ENCODE results near the gene IPCEF1. TPM values are rescaled to one million over a fixed set of nuclear protein-coding genes. Genes with fewer than 3 reads are reported as not detected.
"Not testable (repeated sequence)": the region's sequence is repeated elsewhere in the genome, so short reads cannot be mapped to it uniquely, and the experiment has no call there.

Gene IPCEF1
- total RNA-seq, 4 donors from 2014 or later = 0.37 to 8.7 (median 3.8) TPM

- H3K4me3 ChIP-seq = no peak overlapping the region
- in situ Hi-C loops (cut with MboI; ENCODE audit: low pct_ligation_motif_present in 1 of 4, low pct_unique_long_range_greater_than_20kb in 1 of 4, low sequenced_read_pairs in 3 of 4) = no loop called here
- DNase-seq = no peak
- H3K36me3 ChIP-seq = no peaks in the 10 kb centered on the region
- H3K9me3 ChIP-seq = no peaks in the 10 kb centered on the region
- no peaks in the 10 kb centered on the region for H3K27me3 ChIP-seq
- intact Hi-C loops (cut with DNase I; ENCODE audit: low total_unique reads) = no loop called here
- TF ChIP-seq, protein P1, sequence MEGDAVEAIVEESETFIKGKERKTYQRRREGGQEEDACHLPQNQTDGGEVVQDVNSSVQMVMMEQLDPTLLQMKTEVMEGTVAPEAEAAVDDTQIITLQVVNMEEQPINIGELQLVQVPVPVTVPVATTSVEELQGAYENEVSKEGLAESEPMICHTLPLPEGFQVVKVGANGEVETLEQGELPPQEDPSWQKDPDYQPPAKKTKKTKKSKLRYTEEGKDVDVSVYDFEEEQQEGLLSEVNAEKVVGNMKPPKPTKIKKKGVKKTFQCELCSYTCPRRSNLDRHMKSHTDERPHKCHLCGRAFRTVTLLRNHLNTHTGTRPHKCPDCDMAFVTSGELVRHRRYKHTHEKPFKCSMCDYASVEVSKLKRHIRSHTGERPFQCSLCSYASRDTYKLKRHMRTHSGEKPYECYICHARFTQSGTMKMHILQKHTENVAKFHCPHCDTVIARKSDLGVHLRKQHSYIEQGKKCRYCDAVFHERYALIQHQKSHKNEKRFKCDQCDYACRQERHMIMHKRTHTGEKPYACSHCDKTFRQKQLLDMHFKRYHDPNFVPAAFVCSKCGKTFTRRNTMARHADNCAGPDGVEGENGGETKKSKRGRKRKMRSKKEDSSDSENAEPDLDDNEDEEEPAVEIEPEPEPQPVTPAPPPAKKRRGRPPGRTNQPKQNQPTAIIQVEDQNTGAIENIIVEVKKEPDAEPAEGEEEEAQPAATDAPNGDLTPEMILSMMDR (IDR thresholded peaks at IDR 0.05) = no peak
- TF ChIP-seq POLR2A (IDR thresholded peaks at IDR 0.05) (no peak), POLR2AphosphoS5 (IDR thresholded peaks at IDR 0.05) (no peak), EP300 (IDR thresholded peaks at IDR 0.05; ENCODE audit: low read depth) (no peak)
- WGBS, 2 donors (ENCODE audit: low coverage in 1 of 2) = 77 to 88% methylated on average over 2 of the region's 2 CpGs
- H3K27ac ChIP-seq = no peak overlapping the region
- no peaks in the 10 kb centered on the region for H3K4me1 ChIP-seq
Observed at GRCh38 chr6:154308986-154309385, 47.6 kb downstream of the IPCEF1 start.

DNA sequence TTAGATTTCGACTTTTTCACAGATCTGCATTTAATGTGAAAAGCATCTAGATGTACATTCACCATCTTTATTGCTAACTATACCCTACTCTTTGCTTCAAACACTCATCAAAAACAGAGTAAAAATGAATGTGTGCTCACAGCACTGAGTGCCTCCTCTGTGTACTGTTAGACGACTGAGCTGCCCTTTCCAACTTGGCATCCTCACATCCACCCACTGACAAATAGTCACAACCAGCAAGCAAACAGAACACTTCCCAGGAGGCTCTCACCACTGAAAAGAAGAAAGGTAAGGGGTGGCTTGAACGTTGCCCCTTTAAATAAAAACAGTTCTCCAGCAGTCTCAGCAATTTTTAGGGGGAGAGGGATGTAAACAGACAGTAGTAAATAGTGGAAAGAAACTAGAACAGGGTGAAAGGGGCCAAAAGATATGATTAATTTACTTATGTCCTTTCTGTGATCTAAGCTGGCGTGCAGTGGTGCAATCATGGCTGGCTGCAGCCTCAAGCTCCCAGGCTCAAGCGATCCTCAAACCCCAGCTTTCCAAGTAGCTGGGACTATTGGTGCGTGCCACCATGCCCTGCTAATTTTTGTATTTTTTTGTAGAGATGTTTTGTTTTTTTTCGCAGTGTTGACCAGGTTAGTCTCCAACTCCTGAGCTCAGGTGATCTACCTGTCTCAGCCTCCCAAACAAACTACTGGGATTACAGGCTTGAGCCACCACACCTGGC lies 48.7 kb downstream of the IPCEF1 start:
- TF ChIP-seq, protein P1 (IDR thresholded peaks at IDR 0.05) = no peak
- TF ChIP-seq POLR2A (IDR thresholded peaks at IDR 0.05) = no peak
- TF ChIP-seq POLR2AphosphoS5 (IDR thresholded peaks at IDR 0.05) = no peak
- TF ChIP-seq EP300 (IDR thresholded peaks at IDR 0.05; ENCODE audit: low read depth) = no peak
- Histone ChIP-seq H3K4me3 (no peak overlapping the region), H3K27ac (no peak overlapping the region), H3K27me3 (no peaks in the 10 kb centered on the region), H3K36me3 (no peaks in the 10 kb centered on the region), H3K4me1 (no peaks in the 10 kb centered on the region), H3K9me3 (no peaks in the 10 kb centered on the region)
- 79 to 88% methylated on average over 6 to 7 of the region's 7 CpGs for WGBS, 2 donors (ENCODE audit: low coverage in 1 of 2)
- intact Hi-C loops (cut with DNase I; ENCODE audit: low total_unique reads) = no loop called here
- in situ Hi-C loops (cut with MboI; ENCODE audit: low pct_ligation_motif_present in 1 of 4, low pct_unique_long_range_greater_than_20kb in 1 of 4, low sequenced_read_pairs in 3 of 4) = no loop called here
- no peak for DNase-seq

DNA sequence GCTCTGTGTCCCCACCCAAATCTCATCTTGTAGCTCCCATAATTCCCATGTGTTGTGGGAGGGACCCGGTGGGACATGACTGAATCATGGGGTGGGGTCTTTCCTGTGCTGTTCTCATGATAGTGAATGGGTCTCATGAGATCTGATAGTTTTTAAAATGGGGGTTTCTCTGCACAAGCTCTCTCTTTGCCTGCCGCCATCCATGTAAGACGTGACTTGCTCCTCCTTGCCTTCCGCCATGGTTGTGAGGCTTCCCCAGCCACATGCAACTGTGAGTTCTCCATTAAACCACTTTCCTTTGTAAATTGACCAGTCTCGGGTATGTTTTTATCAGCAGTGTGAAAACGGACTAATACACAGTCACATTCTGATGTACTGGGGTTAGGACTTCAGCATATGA lies 49.5 kb downstream of the IPCEF1 start:
- H3K4me3 ChIP-seq; intact Hi-C loops (cut with DNase I; ENCODE audit: low total_unique reads); H3K27ac ChIP-seq; H3K36me3 ChIP-seq; H3K27me3 ChIP-seq; H3K9me3 ChIP-seq; H3K4me1 ChIP-seq; in situ Hi-C loops (cut with MboI; ENCODE audit: low pct_ligation_motif_present in 1 of 4, low pct_unique_long_range_greater_than_20kb in 1 of 4, low sequenced_read_pairs in 3 of 4); DNase-seq: not testable (repeated sequence)
- WGBS, 2 donors (ENCODE audit: low coverage in 1 of 2) = 92 to 97% methylated on average over 5 to 6 of the region's 6 CpGs

GRCh38 chr6:154306696-154307095 lies 49.9 kb downstream of the IPCEF1 start:
- no peak overlapping the region for H3K27ac ChIP-seq
- no peak overlapping the region for H3K4me3 ChIP-seq
- no peaks in the 10 kb centered on the region for H3K4me1 ChIP-seq
- in situ Hi-C loops (cut with MboI; ENCODE audit: low pct_ligation_motif_present in 1 of 4, low pct_unique_long_range_greater_than_20kb in 1 of 4, low sequenced_read_pairs in 3 of 4) = no loop called here
- H3K27me3 ChIP-seq = no peaks in the 10 kb centered on the region
- no peaks in the 10 kb centered on the region for H3K36me3 ChIP-seq
- intact Hi-C loops (cut with DNase I; ENCODE audit: low total_unique reads) = no loop called here
- 86 to 95% methylated on average over 3 to 4 of the region's 4 CpGs for WGBS, 2 donors (ENCODE audit: low coverage in 1 of 2)
- no peaks in the 10 kb centered on the region for H3K9me3 ChIP-seq
- TF ChIP-seq, protein P1 (IDR thresholded peaks at IDR 0.05) = no peak
- TF ChIP-seq EP300 (IDR thresholded peaks at IDR 0.05; ENCODE audit: low read depth) (no peak), POLR2A (IDR thresholded peaks at IDR 0.05) (no peak), POLR2AphosphoS5 (IDR thresholded peaks at IDR 0.05) (no peak)
- DNase-seq = no peak

DNA sequence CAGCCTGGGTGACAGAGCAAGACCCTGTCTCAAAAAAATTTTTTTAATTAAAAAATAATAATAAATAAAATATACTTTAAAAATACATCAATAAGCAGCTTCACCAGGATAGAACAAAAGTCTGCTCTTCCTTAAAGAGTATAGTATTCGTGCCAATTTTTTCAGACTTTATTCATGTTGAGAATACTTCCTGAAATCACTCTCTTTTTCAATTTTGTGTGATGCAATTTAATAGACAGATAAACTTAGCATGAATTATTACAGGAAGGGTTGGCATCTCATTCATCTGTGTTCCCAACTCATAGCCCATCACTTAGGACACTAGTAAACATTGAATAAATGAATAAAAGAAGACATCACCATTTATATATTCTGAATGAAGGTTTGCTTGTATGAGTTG lies 52.4 kb downstream of the IPCEF1 start:
- no peak for DNase-seq
- intact Hi-C loops (cut with DNase I; ENCODE audit: low total_unique reads) = no loop called here

DNA sequence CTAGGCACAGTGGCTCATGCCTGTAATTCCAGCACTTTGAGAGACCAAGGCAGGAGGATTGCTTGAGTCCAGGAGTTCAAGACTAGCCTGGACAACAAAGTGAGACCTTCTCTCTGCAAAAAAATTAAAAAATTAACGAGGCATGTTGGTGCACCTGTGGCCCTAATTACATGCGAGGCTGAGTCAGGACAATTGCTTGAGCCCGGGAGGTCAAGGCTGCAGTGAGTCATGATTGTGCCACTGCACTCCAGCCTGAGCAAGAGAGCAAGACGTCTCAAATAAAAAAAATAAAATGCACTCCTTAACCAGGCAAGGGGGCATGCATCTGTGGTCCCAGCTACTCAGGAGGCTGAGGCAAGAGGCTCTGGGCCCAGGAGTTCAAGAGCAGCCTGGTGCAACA lies 53.0 kb downstream of the IPCEF1 start:
- H3K9me3 ChIP-seq; H3K4me3 ChIP-seq; H3K27me3 ChIP-seq; intact Hi-C loops (cut with DNase I; ENCODE audit: low total_unique reads); DNase-seq; in situ Hi-C loops (cut with MboI; ENCODE audit: low pct_ligation_motif_present in 1 of 4, low pct_unique_long_range_greater_than_20kb in 1 of 4, low sequenced_read_pairs in 3 of 4); H3K4me1 ChIP-seq; H3K36me3 ChIP-seq; H3K27ac ChIP-seq: not testable (repeated sequence)
- WGBS, 2 donors (ENCODE audit: low coverage in 1 of 2) = 67 to 75% methylated on average over 4 of the region's 4 CpGs

More for the DNA sequence above, 52.4 kb downstream of the IPCEF1 start:
- in situ Hi-C loops (cut with MboI; ENCODE audit: low pct_ligation_motif_present in 1 of 4, low pct_unique_long_range_greater_than_20kb in 1 of 4, low sequenced_read_pairs in 3 of 4) = no loop called here
- Histone ChIP-seq H3K27me3 (no peaks in the 10 kb centered on the region), H3K36me3 (no peaks in the 10 kb centered on the region), H3K27ac (no peak overlapping the region), H3K4me1 (peaks cover 0 to 8% (median 4%) of the 10 kb centered on the region in 4 donors), H3K4me3 (no peak overlapping the region), H3K9me3 (no peaks in the 10 kb centered on the region)
- no peak for TF ChIP-seq EP300 (IDR thresholded peaks at IDR 0.05; ENCODE audit: low read depth)
- TF ChIP-seq, protein P1 (IDR thresholded peaks at IDR 0.05) = no peak
- 85 to 87% methylated on average over 1 of the region's 1 CpG for WGBS, 2 donors (ENCODE audit: low coverage in 1 of 2)

All from transverse colon (tissue), 4 donors.